WTC11 (cell line): ENCODE results near the gene DNAJC9. TPM values are rescaled to one million over a fixed set of nuclear protein-coding genes. Genes with fewer than 3 reads are reported as not detected.

ENCODE experiments used
- ATAC-seq: fragments of 200-7000 bp; cut with Tn5 transposase; 2 replicates; pipeline ENCODE4 v1.10.0; 2021; ENCODE audit warnings: mild to moderate bottlenecking, moderate library complexity
- CTCF ChIA-PET: fragments of 300-600 bp; sonication (Branson Sonifier 250); formaldehyde crosslinking; loops from one replicate; lab custom pipeline; 2021; ENCODE audit warnings: antibody characterized with exemption; lab: Charles Lee
- POLR2A ChIA-PET: fragments of 350-600 bp; sonication (Branson Sonifier 250); formaldehyde crosslinking; loops from one replicate; lab custom pipeline; 2021; ENCODE audit warnings: antibody characterized with exemption; lab: Charles Lee
- DNase-seq: peaks from one replicate; pipeline ENCODE4 v3.0.0; 2021; ENCODE audit warnings: low spot score
- H3K27ac Mint-ChIP-seq: 2 replicates; pipeline ENCODE4 v1.8.0; 2021; ENCODE audit warnings: mixed read lengths
- H3K27me3 Mint-ChIP-seq: 2 replicates; pipeline ENCODE4 v1.8.0; 2021; ENCODE audit warnings: low read depth, mild to moderate bottlenecking, moderate library complexity, mixed read lengths
- H3K36me3 Mint-ChIP-seq: 2 replicates; pipeline ENCODE4 v1.8.0; 2021; ENCODE audit warnings: mixed read lengths
- H3K4me1 Mint-ChIP-seq: 2 replicates; pipeline ENCODE4 v1.8.0; 2022; ENCODE audit warnings: mixed read lengths
- H3K4me3 Mint-ChIP-seq: 2 replicates; pipeline ENCODE4 v1.8.0; 2021; ENCODE audit warnings: mild to moderate bottlenecking, moderate library complexity, mixed read lengths
- H3K9me3 Mint-ChIP-seq: 2 replicates; pipeline ENCODE4 v1.8.0; 2021; ENCODE audit warnings: mixed read lengths
- ETV6 ChIP-seq: sonication (generic); formaldehyde crosslinking; IDR thresholded peaks from 2 replicates; pipeline ENCODE4 v1.8.1; 2022; ENCODE audit warnings: mild to moderate bottlenecking, missing genetic modification reagents
- FOXJ3 ChIP-seq: sonication (generic); formaldehyde crosslinking; IDR thresholded peaks from 2 replicates; pipeline ENCODE4 v1.9.0; 2021; ENCODE audit warnings: missing genetic modification reagents, mild to moderate bottlenecking, borderline replicate concordance
- GTF2I ChIP-seq: fragments of 250-450 bp; sonication (Bioruptor Pico); conservative IDR thresholded peaks from 2 replicates; pipeline ENCODE4 v1.4.0; 2021; ENCODE audit warnings: mild to moderate bottlenecking
- HMGA2 ChIP-seq: fragments of 250-450 bp; sonication (Bioruptor Pico); IDR thresholded peaks from 2 replicates; pipeline ENCODE4 v1.4.0; 2021; ENCODE audit warnings: mild to moderate bottlenecking, moderate library complexity
- IRF2 ChIP-seq: sonication (generic); formaldehyde crosslinking; IDR thresholded peaks from 2 replicates; pipeline ENCODE4 v1.8.0; 2022; ENCODE audit warnings: low read depth, missing genetic modification reagents, borderline replicate concordance
- KAT7 ChIP-seq: sonication (generic); formaldehyde crosslinking; IDR thresholded peaks from 2 replicates; pipeline ENCODE4 v1.8.1; 2023; ENCODE audit warnings: missing genetic modification reagents, mild to moderate bottlenecking, borderline replicate concordance
- NFE2L1 ChIP-seq: sonication (generic); formaldehyde crosslinking; IDR thresholded peaks from 2 replicates; pipeline ENCODE4 v1.8.1; 2023; ENCODE audit warnings: missing genetic modification reagents
- NFYB ChIP-seq: sonication (generic); formaldehyde crosslinking; conservative IDR thresholded peaks from 2 replicates; pipeline ENCODE4 v1.8.0; 2022; ENCODE audit warnings: low read depth, missing genetic modification reagents
- NR1H2 ChIP-seq: sonication (generic); formaldehyde crosslinking; IDR thresholded peaks from 2 replicates; pipeline ENCODE4 v1.9.0; 2021; ENCODE audit warnings: mild to moderate bottlenecking, moderate library complexity, missing genetic modification reagents
- NR2C2 ChIP-seq: sonication (generic); formaldehyde crosslinking; IDR thresholded peaks from 2 replicates; pipeline ENCODE4 v1.8.0; 2022; ENCODE audit warnings: mild to moderate bottlenecking, missing genetic modification reagents
- RELA ChIP-seq: sonication (generic); formaldehyde crosslinking; IDR thresholded peaks from 2 replicates; pipeline ENCODE4 v1.8.1; 2022; ENCODE audit warnings: missing genetic modification reagents, mild to moderate bottlenecking, borderline replicate concordance
- TP53 ChIP-seq: sonication (generic); formaldehyde crosslinking; IDR thresholded peaks from 2 replicates; pipeline ENCODE4 v1.8.1; 2023; ENCODE audit warnings: mild to moderate bottlenecking, missing genetic modification reagents
- ZNF121 ChIP-seq: sonication (generic); formaldehyde crosslinking; IDR thresholded peaks from 2 replicates; pipeline ENCODE4 v1.8.0; 2023; ENCODE audit warnings: missing genetic modification reagents
- ZNF219 ChIP-seq: sonication (generic); formaldehyde crosslinking; IDR thresholded peaks from 2 replicates; pipeline ENCODE4 v1.8.0; 2023; ENCODE audit warnings: missing genetic modification reagents, mild to moderate bottlenecking, borderline replicate concordance
- ZNF396 ChIP-seq: fragments of 250-450 bp; sonication (Bioruptor Pico); IDR thresholded peaks from 2 replicates; pipeline ENCODE4 v1.8.0; 2021; ENCODE audit warnings: mild to moderate bottlenecking, moderate library complexity, borderline replicate concordance
- ZNF416 ChIP-seq: fragments of 250-450 bp; sonication (Bioruptor Pico); IDR thresholded peaks from 2 replicates; pipeline ENCODE4 v1.9.0; 2021; ENCODE audit warnings: mild to moderate bottlenecking, inconsistent platforms
- total RNA-seq: library from RNA; stranded (reverse); gene quantifications from 3 replicates; pipeline ENCODE4 v1.2.3, GENCODE V29; 2021
- TF ChIP-seq, protein P1 (sequence below): sonication (generic); formaldehyde crosslinking; IDR thresholded peaks from 2 replicates; pipeline ENCODE4 v1.8.0; 2023; ENCODE audit warnings: missing genetic modification reagents, mild to moderate bottlenecking, borderline replicate concordance
- TF ChIP-seq, protein P2 (sequence below): fragments of 250-450 bp; sonication (Bioruptor Pico); conservative IDR thresholded peaks from 2 replicates; pipeline ENCODE4 v1.9.0; 2021; ENCODE audit warnings: mild to moderate bottlenecking
- TF ChIP-seq, protein P3 (sequence below): sonication (generic); formaldehyde crosslinking; IDR thresholded peaks from 2 replicates; pipeline ENCODE4 v1.8.0; 2022; ENCODE audit warnings: missing genetic modification reagents
- TF ChIP-seq, protein P4 (sequence below): sonication (generic); formaldehyde crosslinking; IDR thresholded peaks from 2 replicates; pipeline ENCODE4 v1.8.0; 2022; ENCODE audit warnings: mild to moderate bottlenecking, missing genetic modification reagents
- TF ChIP-seq, protein P5 (sequence below): sonication (generic); formaldehyde crosslinking; IDR thresholded peaks from 2 replicates; pipeline ENCODE4 v1.8.1; 2022; ENCODE audit warnings: mild to moderate bottlenecking, missing genetic modification reagents, moderate library complexity, borderline replicate concordance
- TF ChIP-seq, protein P6 (sequence below): fragments of 250-450 bp; sonication (Bioruptor Pico); IDR thresholded peaks from 2 replicates; pipeline ENCODE4 v1.9.0; 2021; ENCODE audit warnings: mild to moderate bottlenecking

The DNAJC9 gene
- total RNA-seq, 1 experiment from 2014 or later, result 32.4 TPM

DNA sequence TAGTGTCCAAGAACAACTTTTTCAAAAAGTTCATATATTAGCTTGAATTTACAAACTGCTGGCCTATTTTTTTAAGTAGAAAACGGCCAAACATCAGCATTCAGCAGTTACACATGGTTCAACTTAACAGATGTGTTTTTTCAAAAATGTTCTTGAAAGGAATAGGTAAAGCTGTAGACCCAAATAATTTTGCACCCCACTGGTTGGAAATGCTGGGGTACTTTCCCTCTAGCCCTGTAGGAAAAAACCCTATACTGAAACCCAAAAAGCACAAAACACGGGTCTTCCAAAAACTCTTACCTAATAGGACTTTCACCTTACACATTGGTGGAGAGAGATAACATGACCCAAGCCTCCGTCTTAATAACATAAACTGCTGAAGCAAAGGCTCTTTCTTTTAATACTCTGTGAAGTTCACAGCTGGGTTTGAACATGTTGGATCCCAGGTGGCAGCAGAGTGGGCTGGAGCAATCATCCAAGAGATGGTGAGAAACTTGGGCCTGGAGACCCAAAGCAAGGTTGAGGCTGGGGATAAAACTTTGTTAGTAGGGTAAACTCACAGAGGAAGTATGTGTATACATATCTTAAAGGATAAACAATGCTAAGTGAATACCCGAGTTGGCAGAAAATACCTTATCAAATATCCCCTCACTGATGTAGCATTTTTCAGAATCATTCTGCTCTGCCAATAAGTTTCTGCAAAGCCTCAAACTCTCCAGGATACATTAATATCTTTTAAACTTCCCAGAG, 629 bp upstream of the DNAJC9 start:
- CTCF ChIA-PET, result interaction anchor here (1.0 to 1.5 kb wide), 5 partner anchors 14 to 152 kb away, joined by 4 to 5 read pairs (median 5); partner anchors contain the start of gene FAM149B1
- TF ChIP-seq, protein P1, sequence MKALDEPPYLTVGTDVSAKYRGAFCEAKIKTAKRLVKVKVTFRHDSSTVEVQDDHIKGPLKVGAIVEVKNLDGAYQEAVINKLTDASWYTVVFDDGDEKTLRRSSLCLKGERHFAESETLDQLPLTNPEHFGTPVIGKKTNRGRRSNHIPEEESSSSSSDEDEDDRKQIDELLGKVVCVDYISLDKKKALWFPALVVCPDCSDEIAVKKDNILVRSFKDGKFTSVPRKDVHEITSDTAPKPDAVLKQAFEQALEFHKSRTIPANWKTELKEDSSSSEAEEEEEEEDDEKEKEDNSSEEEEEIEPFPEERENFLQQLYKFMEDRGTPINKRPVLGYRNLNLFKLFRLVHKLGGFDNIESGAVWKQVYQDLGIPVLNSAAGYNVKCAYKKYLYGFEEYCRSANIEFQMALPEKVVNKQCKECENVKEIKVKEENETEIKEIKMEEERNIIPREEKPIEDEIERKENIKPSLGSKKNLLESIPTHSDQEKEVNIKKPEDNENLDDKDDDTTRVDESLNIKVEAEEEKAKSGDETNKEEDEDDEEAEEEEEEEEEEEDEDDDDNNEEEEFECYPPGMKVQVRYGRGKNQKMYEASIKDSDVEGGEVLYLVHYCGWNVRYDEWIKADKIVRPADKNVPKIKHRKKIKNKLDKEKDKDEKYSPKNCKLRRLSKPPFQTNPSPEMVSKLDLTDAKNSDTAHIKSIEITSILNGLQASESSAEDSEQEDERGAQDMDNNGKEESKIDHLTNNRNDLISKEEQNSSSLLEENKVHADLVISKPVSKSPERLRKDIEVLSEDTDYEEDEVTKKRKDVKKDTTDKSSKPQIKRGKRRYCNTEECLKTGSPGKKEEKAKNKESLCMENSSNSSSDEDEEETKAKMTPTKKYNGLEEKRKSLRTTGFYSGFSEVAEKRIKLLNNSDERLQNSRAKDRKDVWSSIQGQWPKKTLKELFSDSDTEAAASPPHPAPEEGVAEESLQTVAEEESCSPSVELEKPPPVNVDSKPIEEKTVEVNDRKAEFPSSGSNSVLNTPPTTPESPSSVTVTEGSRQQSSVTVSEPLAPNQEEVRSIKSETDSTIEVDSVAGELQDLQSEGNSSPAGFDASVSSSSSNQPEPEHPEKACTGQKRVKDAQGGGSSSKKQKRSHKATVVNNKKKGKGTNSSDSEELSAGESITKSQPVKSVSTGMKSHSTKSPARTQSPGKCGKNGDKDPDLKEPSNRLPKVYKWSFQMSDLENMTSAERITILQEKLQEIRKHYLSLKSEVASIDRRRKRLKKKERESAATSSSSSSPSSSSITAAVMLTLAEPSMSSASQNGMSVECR, result no peak
- TF ChIP-seq ZNF416 (CRISPR knock-in tag), result no peak
- TF ChIP-seq NR1H2 (CRISPR knock-in tag), result no peak
- TF ChIP-seq ZNF219 (CRISPR knock-in tag), result no peak
- TF ChIP-seq, protein P2, sequence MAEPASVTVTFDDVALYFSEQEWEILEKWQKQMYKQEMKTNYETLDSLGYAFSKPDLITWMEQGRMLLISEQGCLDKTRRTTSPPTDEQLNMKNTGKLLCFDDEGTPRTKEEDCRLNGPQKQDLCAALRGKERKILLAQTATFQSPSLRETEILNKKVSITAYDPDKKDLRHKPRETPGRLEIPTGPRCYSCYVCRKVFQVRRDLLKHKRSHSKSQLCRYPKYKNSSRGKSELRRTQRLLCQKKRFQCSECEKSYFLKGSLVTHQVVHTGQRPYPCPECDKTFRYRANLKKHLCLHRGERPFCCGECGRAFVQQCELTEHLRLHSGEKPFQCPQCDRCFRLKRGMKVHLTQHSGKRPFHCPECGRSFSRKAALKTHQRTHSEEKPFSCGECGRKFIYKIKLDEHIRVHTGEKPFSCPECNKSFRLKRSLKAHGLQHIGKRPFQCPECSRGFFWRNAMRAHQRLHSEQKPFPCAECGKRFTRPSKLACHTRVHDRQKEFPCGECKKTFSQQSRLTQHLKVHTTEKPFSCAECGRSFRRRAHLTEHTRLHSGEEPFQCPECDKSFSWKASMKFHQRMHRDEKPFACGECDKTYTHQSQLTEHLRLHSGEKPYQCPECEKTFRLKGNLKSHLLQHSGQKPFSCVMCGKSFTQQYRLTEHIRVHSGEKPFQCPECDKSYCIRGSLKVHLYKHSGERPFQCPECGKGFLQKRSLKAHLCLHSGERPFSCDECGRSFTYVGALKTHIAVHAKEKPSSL, result no peak
- no peak for TF ChIP-seq NFYB (CRISPR knock-in tag)
- no peak for TF ChIP-seq IRF2 (CRISPR knock-in tag)
- TF ChIP-seq, protein P3, sequence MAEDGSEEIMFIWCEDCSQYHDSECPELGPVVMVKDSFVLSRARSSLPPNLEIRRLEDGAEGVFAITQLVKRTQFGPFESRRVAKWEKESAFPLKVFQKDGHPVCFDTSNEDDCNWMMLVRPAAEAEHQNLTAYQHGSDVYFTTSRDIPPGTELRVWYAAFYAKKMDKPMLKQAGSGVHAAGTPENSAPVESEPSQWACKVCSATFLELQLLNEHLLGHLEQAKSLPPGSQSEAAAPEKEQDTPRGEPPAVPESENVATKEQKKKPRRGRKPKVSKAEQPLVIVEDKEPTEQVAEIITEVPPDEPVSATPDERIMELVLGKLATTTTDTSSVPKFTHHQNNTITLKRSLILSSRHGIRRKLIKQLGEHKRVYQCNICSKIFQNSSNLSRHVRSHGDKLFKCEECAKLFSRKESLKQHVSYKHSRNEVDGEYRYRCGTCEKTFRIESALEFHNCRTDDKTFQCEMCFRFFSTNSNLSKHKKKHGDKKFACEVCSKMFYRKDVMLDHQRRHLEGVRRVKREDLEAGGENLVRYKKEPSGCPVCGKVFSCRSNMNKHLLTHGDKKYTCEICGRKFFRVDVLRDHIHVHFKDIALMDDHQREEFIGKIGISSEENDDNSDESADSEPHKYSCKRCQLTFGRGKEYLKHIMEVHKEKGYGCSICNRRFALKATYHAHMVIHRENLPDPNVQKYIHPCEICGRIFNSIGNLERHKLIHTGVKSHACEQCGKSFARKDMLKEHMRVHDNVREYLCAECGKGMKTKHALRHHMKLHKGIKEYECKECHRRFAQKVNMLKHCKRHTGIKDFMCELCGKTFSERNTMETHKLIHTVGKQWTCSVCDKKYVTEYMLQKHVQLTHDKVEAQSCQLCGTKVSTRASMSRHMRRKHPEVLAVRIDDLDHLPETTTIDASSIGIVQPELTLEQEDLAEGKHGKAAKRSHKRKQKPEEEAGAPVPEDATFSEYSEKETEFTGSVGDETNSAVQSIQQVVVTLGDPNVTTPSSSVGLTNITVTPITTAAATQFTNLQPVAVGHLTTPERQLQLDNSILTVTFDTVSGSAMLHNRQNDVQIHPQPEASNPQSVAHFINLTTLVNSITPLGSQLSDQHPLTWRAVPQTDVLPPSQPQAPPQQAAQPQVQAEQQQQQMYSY, result no peak
- TF ChIP-seq, protein P4, sequence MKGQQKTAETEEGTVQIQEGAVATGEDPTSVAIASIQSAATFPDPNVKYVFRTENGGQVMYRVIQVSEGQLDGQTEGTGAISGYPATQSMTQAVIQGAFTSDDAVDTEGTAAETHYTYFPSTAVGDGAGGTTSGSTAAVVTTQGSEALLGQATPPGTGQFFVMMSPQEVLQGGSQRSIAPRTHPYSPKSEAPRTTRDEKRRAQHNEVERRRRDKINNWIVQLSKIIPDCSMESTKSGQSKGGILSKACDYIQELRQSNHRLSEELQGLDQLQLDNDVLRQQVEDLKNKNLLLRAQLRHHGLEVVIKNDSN (CRISPR knock-in tag), result no peak
- no peak for TF ChIP-seq ZNF396 (CRISPR knock-in tag)
- no peak for TF ChIP-seq ZNF121
- TF ChIP-seq HMGA2 (CRISPR knock-in tag), result no peak
- no peak for ATAC-seq
- no peak for DNase-seq
- peaks cover 65% of the 10 kb centered on the region for H3K36me3 Mint-ChIP-seq
- POLR2A ChIA-PET, result interaction anchor here (0.7 to 1.5 kb wide), 11 partner anchors 10 to 525 kb away, joined by 3 to 7 read pairs (median 3); partner anchors contain the start of genes ANXA7, CFAP70, ECD and FAM149B1
- H3K4me1 Mint-ChIP-seq, result peaks cover 40% of the 10 kb centered on the region
- no peaks in the 10 kb centered on the region for H3K9me3 Mint-ChIP-seq
- peak overlapping the region; percentile 100 for H3K27ac Mint-ChIP-seq
- H3K27me3 Mint-ChIP-seq, result no peaks in the 10 kb centered on the region
- peak overlapping the region; percentile 94 for H3K4me3 Mint-ChIP-seq

DNA sequence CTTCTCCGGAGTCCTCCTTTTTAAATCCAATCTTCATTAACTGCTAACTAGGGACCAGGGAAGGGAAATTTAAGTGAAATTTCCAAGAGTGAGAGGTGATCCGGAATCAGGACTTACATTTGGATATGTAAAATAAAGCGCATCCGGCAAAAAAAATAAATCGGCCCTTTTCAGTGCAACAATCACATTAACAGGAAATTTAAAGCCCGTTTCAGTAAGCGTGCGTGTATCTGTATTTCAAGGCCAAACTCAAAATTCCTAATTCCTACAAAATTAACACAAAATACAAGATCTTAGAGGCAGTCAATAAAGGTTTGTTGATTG, 771 bp downstream of the DNAJC9 start:
- peak overlapping the region; percentile 100 for H3K27ac Mint-ChIP-seq
- ChIA-PET POLR2A (interaction anchor here (0.6 to 1.5 kb wide), 5 partner anchors 12 to 526 kb away, joined by 3 to 7 read pairs (median 4); a partner anchor contains a TSS), CTCF (interaction anchor here (1.2 to 1.5 kb wide), 4 partner anchors 13 to 152 kb away, joined by 4 to 5 read pairs (median 5); partner anchors contain the start of gene FAM149B1)
- no peak for DNase-seq
- peaks cover 66% of the 10 kb centered on the region for H3K36me3 Mint-ChIP-seq
- ATAC-seq, result no peak
- no peaks in the 10 kb centered on the region for H3K9me3 Mint-ChIP-seq
- peaks cover 35% of the 10 kb centered on the region for H3K4me1 Mint-ChIP-seq
- H3K4me3 Mint-ChIP-seq, result peak overlapping the region; percentile 94
- H3K27me3 Mint-ChIP-seq, result no peaks in the 10 kb centered on the region
- TF ChIP-seq, protein P4 (CRISPR knock-in tag), result no peak
- TF ChIP-seq GTF2I, result no peak
- no peak for TF ChIP-seq NR2C2 (CRISPR knock-in tag)
- no peak for TF ChIP-seq TP53 (CRISPR knock-in tag)
- TF ChIP-seq KAT7, result no peak
- no peak for TF ChIP-seq RELA (CRISPR knock-in tag)
- no peak for TF ChIP-seq ETV6 (CRISPR knock-in tag)
- no peak for TF ChIP-seq NFE2L1 (CRISPR knock-in tag)
- no peak for TF ChIP-seq FOXJ3
- TF ChIP-seq, protein P5, sequence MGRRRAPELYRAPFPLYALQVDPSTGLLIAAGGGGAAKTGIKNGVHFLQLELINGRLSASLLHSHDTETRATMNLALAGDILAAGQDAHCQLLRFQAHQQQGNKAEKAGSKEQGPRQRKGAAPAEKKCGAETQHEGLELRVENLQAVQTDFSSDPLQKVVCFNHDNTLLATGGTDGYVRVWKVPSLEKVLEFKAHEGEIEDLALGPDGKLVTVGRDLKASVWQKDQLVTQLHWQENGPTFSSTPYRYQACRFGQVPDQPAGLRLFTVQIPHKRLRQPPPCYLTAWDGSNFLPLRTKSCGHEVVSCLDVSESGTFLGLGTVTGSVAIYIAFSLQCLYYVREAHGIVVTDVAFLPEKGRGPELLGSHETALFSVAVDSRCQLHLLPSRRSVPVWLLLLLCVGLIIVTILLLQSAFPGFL (CRISPR knock-in tag), result no peak
- TF ChIP-seq, protein P6, sequence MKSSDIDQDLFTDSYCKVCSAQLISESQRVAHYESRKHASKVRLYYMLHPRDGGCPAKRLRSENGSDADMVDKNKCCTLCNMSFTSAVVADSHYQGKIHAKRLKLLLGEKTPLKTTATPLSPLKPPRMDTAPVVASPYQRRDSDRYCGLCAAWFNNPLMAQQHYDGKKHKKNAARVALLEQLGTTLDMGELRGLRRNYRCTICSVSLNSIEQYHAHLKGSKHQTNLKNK (CRISPR knock-in tag), result no peak
